Fibroblast of the aortic adventitia (primary cell): ENCODE results near the gene ABCA6. TPM values are rescaled to one million over a fixed set of nuclear protein-coding genes. Genes with fewer than 3 reads are reported as not detected.
"Not testable (repeated sequence)": the region's sequence is repeated elsewhere in the genome, so short reads cannot be mapped to it uniquely, and the experiment has no call there.

Experiments
- DNase-seq: peaks from one replicate; pipeline ENCODE4 v3.0.0-alpha.2; 2010; ENCODE audit warnings: low read depth
- H3K4me3 ChIP-seq: 2 replicates; pipeline ENCODE4 v1.5.1; 2011; ENCODE audit warnings: low read depth, mild to moderate bottlenecking, control low read depth, low read length, moderate library complexity
- CTCF ChIP-seq: IDR thresholded peaks from 2 replicates; pipeline ENCODE4 v1.5.1; 2011; ENCODE audit warnings: mild to moderate bottlenecking, low read length, control low read depth, inconsistent platforms; ENCODE audit not compliant: insufficient read depth
- total RNA-seq: library from RNA; depleted of rRNA; stranded (reverse); fragments of >200 nt; gene quantifications from 2 replicates; pipeline ENCODE4 v1.2.3, GENCODE V29; 2012; ENCODE audit warnings: low replicate concordance

ABCA6 gene
- total RNA-seq, 1 donor = 192 TPM

- H3K4me3 ChIP-seq = no peak overlapping the region
- DNase-seq = no peak
- no peak for TF ChIP-seq CTCF
Measured at GRCh38 chr17:69176457-69176795, 34.7 kb upstream of the ABCA6 start.

- peak; percentile 92 for DNase-seq
- no peak for TF ChIP-seq CTCF
- H3K4me3 ChIP-seq = no peak overlapping the region
Measured at GRCh38 chr17:69175625-69176456, 34.1 kb upstream of the ABCA6 start.

GRCh38 chr17:69175262-69175624 is 33.5 kb upstream of the ABCA6 start:
- H3K4me3 ChIP-seq = no peak overlapping the region
- TF ChIP-seq CTCF = no peak
- no peak for DNase-seq

- no peak overlapping the region for H3K4me3 ChIP-seq
- DNase-seq = no peak
- no peak for TF ChIP-seq CTCF
Measured at GRCh38 chr17:69173118-69173517, 31.4 kb upstream of the ABCA6 start.

- no peak for TF ChIP-seq CTCF
Measured at GRCh38 chr17:69170377-69170776, 28.7 kb upstream of the ABCA6 start.

GRCh38 chr17:69168642-69169041 is 26.9 kb upstream of the ABCA6 start:
- DNase-seq, H3K4me3 ChIP-seq: not testable (repeated sequence)

More at GRCh38 chr17:69170377-69170776, 28.7 kb upstream of the ABCA6 start:
- no peak for DNase-seq
- no peak overlapping the region for H3K4me3 ChIP-seq

GRCh38 chr17:69166957-69167356 is 25.3 kb upstream of the ABCA6 start:
- DNase-seq = peak; percentile 23

More at GRCh38 chr17:69166957-69167356, 25.3 kb upstream of the ABCA6 start:
- no peak overlapping the region for H3K4me3 ChIP-seq
- no peak for TF ChIP-seq CTCF
